Measurements from ENCODE around the gene RUFY4.

RUFY4 gene, protein sequence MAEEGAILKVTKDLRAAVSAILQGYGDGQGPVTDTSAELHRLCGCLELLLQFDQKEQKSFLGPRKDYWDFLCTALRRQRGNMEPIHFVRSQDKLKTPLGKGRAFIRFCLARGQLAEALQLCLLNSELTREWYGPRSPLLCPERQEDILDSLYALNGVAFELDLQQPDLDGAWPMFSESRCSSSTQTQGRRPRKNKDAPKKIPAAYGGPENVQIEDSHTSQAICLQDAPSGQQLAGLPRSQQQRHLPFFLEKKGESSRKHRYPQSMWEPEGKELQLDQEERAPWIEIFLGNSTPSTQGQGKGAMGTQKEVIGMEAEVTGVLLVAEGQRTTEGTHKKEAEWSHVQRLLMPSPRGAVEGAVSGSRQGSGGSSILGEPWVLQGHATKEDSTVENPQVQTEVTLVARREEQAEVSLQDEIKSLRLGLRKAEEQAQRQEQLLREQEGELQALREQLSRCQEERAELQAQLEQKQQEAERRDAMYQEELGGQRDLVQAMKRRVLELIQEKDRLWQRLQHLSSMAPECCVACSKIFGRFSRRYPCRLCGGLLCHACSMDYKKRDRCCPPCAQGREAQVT

DNA sequence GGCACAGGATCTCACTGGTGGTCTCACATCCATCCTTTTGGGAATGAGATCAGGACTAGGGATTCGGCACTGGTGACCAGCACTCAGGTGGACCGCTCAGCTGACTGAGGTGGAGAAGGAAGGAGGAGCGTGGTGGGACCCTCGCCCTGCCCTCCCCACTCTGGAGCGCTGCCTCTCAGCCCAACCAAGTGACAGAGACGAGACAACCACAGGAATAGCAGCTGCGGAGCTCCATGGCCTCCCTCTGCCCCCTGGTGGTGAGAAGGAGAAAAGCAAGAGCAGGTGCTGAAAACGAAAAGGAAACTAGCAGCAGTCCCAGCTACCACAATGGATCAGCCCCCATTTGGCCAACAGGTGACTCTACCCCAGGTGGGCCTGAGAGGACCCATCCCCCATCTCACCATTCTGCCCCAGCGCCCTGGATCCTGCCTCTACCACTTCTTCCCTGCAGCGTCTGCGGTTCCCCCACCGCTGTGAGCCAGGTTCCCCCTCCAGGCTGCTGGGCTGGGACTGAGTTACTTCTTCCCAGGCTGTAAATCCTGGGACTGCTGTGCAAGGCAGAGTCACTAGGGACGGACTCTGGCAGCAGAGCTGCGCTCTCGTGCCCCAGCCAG, at the start of gene RUFY4:
Gene RUFY4, plus strand, starts transcription at position 533 of the 614 bp plus-strand sequence. CDS start 1,353 bp downstream, outside the sequence.
- peak; percentile 10 to 56 for DNase-seq

DNA sequence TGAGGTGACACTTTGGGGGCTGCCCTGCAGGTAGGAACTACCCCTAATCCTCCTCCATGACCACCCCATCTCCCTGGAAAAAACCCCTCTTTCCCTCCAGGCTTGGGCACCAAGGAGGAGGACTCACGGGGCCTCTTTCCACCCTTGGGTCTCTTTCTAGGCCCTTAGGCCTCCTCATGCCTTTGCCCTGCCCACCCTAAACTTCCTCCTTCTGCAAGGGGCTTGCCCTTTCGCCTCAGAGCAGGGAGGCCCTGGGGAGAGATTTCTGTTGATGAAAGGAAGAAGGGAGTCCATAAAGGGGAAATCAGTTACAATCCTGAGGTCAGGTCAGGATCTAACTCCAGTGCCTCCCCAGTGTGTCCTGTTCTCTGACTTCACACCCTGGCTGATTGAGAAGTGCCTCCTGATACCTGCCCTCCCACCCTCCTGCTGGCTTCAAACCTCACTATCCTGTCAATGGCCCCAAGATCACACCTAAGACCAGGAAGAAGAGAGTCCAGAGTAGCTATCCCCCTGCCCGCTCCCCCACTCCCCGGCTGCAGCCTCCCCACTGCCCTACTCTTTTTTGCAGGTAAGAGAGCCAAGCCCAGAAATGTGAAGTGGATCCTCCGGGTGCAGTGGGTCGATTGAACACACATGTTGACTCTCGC, 49.5 kb upstream of the RUFY4 start:
- no peak for DNase-seq

DNA sequence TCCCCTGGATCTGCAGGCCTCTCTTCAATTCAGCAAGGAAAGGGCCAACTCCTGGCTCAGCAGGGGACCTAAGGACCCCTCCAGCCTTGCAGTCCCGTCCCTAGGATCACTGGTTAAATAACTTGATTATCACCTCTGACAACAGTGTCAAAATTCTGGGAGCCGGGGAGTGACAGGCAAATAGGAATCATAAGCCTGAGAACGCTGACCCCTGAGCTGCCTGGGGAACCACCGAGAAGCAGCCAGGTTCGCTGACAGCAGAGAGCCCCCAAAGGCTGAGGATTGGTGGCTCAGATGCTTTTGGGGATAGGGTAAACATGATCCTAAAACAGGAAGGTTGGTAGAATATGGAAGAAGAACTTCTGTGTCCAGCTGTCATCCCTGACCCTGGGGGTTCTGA, 48.8 kb upstream of the RUFY4 start:
- no peak for DNase-seq

DNA sequence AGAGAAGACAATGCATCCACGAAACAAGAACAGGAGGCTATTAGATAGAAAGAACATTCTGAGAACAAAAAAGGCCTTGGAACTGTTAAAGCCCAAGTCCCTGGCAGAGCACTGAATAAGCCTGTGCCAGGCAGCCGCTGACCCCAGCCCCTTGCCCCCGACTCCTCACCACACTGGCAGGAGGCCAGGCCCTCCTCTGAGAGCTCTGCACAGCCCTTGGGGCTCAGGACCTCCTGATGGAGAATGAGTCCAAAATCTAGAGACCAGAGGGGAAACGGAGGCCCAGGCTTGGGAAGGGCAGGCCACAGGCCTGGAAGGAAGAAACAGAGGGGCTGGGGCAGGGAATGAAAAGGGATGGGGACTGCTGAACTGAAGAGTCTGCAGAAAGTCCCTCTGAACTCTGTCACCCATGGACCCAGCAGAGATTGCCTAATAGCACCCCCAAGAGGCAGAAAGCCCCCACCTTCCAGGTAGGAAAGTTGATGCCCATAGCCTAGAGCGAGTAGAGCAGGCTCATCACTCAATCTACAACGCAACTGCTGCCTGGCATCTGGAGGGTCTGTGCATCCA, 48.0 kb upstream of the RUFY4 start:
- no peak for DNase-seq

DNA sequence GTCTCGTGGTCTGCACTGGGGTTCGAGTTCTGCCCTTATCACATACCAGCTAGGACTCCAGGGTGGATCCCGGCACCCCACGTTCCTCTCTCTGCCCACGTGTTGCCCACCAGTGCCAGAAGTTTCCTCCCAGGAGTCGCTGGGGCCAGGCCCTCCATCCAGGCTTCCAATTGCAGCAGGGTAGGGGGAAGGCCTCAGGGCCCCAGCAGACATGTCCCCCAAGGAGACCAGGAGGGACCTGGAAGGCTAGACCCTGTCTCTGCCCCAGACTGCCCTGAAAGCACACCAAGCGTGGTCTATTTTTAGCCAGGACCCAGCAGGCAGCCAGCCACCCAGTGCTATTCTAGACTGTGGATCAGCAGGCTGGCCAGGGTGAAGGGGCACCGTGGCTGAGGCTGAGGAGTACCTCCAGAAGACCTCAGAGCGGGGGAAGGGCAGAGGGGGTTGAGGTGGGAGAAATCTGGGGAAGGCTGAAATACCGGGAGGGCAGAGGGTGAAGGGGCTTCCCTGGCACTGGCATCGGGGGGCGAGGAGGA, 47.4 kb upstream of the RUFY4 start:
- no peak for DNase-seq

DNA sequence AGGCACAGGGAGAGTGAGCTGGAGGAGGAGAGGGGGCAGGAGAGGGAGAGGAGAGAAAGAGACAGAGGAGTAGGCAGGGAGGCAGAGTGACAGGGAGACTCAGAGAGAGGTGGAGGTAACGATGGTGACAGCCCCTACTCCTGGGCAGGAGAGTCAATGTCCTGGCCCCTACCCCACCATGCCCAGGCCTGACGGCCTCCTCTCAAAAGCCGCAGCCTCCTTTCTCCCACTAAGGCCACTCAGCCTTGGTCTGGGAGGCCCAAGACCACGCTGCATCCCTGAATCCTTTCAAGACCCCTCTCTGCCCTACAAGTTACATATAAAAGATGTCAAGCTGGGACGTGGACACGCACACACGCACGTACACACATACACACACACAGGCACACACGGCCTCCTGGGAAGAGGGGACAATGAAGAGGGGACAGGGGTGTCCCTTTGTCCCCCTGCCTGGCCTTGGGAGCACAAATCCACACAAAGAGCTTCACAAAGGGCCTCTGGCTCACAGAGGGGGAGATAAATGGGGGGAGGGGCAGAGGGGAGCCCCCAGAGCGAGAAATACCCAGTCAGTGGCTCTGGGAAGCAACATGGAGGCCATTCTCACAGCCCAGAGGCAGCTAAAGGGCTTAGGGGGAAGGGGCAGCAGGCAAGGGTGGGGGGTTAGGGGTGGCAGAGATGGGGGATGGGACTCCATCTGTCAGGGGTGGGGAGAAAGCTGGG, 46.8 kb upstream of the RUFY4 start:
- DNase-seq: no peak

DNA sequence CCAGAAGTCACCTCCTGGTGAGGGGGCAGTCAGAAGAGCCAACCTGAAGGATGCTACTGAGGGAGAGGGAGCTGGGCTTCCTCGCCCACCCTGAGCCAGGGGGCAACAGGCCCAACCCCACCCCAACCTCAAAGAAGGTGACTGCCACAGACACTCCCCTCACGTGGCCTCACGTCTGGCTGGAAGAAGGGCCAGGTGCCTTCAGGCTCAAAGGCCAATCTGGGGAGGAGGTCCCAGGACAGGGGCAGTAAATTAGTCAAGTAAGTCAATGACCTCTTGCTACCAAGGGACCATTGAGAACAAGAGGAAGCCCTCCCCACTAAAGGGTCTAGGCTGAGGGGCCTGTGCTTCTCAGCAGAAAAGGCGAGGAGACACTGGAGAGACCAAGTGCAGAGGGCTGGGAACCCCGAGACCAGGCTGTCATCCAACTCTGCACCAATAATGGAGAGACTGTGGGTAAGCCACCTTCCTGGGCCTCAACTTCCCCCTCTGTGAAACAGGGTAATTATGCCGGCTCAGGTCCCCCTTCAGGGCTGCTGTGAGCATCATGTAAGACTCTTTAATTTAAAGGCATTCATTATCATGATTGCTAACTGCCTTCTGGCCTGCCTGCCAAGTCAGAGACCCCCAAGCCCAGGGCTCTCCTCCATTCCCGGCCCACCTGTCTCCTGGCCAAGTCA, 46.1 kb upstream of the RUFY4 start:
- DNase-seq: no peak

DNA sequence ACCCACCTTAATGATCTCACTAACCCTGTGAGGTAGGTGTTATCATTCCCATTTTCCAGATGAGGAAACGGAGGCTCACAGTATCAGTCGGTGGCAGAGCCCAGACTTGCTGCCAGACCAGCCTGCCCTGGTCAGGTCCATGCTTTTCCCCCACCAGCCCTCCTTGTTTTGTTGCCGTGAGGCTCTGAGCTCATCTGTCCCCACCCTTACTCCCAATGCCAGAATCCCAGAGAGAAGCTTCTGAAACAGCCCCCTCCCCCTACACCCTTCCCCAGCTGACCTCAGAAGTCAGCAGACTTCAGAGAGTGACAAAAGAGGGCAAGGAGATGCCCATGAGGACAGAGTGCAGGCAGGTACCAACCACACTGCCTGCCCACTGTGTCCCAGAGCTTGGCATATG, 45.4 kb upstream of the RUFY4 start:
- DNase-seq: no peak

DNA sequence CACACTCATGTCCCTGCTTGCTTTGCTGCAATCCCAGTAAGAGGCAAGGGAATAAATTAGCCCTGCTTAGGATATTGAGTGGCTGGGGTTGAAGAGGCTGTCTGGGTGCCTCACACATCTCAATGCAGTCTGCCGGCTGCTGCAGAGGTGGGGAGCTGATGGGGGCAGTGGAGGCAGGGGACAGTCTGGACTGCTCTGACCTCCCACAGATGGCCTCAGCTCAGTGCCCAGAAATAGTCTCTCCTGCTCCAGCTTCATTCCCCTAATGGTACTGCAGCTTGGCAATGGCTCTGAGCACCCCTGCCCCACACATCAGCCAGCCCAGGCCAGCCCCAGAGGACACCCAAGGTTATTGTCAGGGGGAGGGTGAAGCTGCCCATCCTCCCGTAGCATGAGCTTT, 44.7 kb upstream of the RUFY4 start:
- no peak for DNase-seq

DNA sequence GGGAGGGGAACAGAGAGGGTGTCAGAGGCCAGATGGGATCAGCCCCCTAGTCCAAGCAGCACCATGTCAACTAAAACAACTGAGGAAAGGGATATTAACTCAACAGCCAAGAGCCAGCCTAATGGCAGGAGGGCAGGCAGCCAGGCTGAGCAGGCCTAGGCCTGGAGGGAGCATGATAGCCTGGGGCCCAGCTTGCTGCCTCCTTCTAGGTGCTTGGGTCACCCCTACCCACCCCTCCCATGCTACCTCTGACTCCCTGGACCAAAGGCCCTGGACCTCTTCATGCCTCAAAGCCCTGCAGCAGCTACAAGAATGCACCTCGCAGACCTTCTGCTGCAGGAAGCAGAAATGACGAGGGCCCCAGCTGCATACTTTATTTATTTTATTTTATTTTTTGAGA, 44.2 kb upstream of the RUFY4 start:
- DNase-seq: no peak

DNA sequence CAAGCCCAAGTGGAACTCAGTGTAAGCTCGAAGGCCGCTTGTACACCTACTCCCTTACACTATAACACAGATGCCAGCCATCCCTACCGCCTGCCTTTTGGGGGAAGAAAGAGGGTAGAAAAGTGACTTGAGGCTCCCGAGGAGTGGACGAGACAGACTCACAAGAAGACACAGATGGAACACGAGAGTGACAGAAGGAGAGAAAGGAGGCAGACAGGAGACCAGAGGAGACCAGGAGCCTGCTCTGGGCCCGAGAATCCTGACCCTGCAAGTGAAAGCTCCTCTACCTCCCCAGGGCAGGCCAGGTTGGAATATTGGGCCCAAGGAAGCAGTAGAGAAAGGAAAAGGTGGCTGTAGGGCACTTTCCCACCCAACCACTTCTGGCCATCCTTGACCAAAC, 42.8 kb upstream of the RUFY4 start:
- no peak for DNase-seq

DNA sequence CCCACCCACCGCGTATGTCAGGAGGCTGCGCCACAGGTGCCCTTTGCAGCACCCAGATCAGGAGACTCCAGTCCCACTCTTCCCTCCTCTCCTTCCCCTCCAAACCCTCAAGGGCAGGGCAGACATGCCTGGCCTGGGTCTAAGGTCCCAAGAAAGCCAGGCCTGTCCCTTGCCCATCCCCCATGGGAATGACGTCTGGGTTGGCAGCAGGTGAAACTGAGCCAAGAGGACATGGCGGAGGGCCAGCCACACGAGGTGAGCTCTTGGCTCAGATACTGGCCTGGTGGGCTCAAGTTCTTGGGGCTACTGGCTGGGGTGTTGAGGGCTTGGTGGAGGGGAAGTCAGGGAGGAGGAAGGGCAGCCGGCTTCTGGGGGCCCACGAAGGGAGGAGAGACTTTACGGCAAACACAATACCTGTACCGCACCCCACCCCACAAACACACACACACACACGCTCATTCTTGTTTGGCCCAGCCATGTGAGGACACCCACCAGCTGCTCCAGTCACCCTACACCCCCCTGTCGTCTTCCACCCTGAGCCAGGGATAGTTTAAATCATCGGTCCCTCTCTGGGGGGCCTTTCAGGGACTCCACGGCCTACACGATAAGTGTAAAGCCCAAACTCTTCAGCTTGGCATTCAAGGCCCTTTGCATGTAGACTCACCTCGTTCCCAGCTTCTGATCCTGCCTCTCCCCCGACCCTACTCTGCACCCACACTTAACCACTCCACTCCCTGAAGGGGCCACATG, 42.2 kb upstream of the RUFY4 start:
- no peak for DNase-seq

DNA sequence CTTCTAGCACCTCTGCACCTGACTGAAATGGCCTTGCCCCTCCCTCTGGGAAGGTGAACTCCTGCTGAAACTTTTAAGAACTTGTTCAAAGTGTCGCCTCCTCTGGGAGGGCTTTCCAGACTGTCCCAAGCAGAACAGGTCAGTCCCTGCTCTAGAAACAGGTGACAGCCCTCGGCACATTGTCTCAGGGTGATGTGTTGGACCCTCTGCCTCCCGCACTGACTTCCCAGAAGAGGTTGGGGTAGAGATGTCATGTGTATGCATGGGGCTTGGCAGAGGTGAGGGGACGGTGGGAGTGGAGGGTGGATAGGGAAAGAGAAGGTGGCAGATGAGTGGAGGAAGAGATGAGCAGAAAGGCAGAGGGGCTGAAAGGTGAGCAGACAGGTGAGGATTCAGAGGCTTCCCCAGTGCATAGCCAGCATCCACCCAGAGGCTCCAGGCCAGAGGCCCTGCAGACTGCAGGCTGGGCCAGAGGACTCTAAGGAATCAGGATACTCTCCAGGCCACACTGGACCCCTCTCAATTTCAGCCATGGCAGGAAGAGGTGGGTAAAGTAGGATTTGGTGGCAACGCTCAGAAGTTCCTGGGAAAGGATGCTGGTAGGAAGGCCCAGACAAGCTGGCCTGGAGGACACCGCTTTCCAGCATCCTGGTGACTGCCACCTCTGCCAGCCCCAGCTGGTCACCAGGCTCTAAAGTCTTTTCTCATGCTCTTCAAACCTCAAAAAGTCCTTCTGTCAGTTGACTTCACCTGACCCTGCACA, 41.4 kb upstream of the RUFY4 start:
- DNase-seq: no peak

DNA sequence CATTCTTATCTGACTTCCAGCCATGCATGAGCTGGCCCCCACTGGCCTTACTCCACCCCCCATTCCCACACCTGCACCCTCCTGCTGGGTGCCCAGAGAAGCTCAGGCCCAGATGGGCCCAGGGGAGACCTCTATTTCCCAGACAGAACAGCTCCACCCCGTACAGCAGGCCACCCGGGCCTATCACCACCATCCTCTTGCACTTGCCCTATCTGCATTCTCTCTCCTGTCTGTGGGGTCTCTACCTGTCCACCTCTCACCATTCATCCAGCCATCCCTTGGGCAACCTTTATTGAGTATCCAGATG, 40.9 kb upstream of the RUFY4 start:
- DNase-seq: no peak

DNA sequence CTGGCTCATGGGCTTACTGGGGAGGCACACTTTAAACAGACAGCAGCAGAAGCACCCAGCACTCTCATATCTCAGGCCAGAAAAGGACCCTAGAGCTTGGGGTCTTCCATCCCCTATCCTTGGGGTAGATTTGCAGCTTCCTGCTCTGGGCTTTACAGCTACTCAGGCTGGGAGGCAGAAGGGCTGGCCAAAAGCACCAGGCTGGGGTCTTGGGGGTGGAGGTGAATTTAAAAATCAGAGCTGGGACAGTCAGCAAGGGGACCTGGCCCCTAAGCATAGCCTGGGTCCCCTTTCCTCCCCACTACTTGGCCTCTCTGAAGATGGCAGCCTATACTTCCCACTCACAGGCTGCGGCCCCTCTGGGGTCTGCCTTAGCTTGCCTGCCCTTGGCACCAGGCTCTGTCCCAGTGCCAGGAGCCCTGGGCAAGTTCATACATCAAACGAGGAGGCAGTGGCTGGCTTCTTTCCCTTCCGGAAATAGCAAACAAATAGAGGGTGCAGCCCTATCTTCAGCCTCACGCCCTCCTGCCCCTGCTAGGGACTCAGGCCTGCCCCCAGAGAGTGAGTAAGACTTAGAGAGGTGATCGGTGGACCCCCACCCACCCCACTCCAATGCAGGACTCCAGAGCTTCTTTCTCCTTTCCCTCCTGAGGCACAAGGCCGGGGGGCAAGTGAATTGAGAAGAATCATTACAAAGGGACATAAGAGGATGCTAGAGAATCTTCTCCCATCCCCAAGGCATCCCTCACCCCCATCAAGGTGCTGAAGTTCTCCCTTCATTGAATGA, 40.3 kb upstream of the RUFY4 start:
- no peak for DNase-seq

DNA sequence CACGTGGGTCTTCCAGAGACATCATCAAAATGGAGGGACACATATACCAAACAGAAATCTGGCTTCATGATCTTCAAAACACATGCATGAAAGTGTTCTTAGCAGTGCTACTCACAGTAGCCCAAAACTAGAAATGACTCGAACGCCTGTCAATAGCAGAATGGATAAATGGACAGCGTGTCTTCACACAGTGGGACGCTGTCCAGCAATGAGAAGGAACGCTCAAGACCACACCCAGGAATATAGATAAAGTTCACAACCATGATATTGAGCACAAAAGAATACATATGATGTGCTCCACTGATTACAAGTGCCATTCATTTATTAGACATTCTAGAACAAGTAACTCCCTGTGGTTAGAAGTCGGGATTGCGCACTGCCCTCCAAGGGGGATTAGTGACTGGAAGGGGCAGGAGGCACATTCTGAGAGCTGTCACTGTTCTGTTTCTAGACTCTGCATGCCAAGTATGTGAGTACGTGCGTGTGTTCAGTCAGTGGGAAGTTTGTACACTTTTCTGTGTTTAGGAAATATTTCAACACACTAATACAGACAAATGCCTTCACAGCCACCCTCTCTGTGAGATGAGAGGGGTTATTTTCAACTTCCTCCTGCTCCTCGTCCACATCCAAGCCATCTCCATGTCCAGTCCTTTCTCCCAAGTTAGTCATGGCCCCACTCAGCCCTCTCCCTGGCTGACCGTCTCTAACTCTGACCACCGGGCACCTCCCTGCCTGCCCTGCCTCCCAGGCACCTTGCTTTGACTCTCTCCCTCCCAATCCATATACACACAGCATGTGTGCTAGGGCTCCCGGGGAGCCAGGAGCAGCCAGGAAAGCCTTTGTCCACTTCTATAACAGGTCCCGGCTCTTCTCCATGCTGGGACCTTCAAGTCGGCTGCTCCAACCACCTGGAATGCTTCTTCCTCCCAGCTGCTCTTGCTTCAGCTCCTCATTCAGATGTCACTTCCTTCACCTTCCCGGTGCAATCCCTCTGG, 39.4 kb upstream of the RUFY4 start:
- DNase-seq: no peak

DNA sequence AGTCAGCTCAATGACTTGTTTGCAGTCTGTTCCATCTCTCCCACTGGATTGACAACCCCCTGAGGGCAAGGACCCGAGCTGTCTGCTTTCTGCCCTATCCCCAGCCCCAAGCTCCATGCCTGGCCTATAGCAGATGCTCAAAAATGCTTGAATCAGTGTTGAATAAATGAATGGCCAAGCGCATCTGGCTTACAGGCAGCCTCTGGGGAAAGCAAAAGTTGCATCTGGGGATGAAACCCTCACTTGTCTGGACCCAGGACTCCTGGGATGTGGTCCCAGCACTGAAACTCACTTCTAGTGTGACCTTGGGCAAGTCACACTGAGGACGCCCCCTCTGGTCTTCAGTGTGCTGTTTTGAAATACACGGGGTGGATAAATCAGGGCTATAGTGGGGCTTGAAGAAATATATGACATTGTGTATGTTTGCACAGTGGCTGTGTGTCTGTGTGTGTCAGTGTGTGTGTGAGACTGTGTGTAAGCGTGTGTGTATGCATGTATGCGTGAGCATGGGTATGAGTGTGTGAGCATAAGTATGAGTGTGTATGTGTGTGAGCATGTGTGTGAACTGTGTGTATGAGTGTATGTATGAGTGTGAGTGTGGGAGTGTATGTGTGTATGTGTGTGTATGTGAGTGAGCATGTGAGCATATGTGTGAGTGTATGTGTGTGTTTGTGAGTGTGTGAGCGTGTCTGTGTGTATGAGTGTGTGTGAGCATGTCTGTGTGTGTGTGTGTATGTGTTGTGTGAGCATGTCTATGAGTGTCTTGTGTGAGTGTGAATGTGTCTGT, 38.5 kb upstream of the RUFY4 start:
- no peak for DNase-seq

DNA sequence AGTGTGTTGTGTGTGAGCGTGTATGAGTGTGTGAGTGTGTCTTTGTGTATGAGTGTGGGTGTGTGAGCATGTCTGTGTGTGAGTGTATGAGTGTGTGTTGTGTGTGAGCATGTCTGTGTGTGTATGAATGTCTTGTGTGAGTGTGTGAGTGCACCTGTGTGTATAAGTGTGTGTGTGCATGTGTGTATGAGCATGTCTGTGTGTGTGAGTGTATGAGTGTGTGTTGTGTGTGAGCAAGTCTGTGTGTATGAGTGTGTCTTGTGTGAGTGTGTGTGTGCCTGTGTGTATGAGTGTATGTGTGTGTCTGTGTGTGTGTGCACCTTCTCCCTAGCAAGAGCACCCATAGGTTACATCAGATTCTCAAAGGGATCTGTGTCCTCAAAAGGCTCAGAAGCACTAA, 37.8 kb upstream of the RUFY4 start:
- DNase-seq: no peak

Data from NCI-H1930 (cell line).